GM10248 (cell line): ENCODE data around the gene EXOC2.

Source experiments
- CTCF ChIA-PET: fragments of 300-600 bp; sonication (Branson Sonifier 250); formaldehyde crosslinking; extraction: SDS; loops from one replicate; lab custom pipeline; 2021; ENCODE audit warnings: antibody characterized with exemption; lab: Yijun Ruan, JAX
- POLR2A ChIA-PET: fragments of 350-650 bp; sonication (Branson Sonifier 250); formaldehyde crosslinking; extraction: SDS; loops from one replicate; lab custom pipeline; 2020; ENCODE audit warnings: antibody characterized with exemption; lab: Yijun Ruan, JAX
- DNase-seq: peaks from one replicate; pipeline ENCODE4 v3.0.0; 2012; ENCODE audit errors: extremely low spot score
- CTCF ChIP-seq: IDR thresholded peaks from 2 replicates; pipeline ENCODE4 v1.5.1; 2012; ENCODE audit warnings: mild to moderate bottlenecking, low read depth; ENCODE audit errors: extremely low read depth, missing control alignments, control extremely low read depth

EXOC2 gene

GRCh38 chr6:448296-449056 is 244.5 kb downstream of the EXOC2 start:
- POLR2A ChIA-PET: no interaction called here
- no peak for DNase-seq
- TF ChIP-seq CTCF: no peak
- CTCF ChIA-PET: no interaction called here

- no peak for TF ChIP-seq CTCF
- POLR2A ChIA-PET: no interaction called here
- CTCF ChIA-PET: interaction anchor here (1.0 to 1.4 kb wide), 2 partner anchors 20 to 256 kb away, joined by 3 read pairs; no protein-coding TSS in a partner anchor
- DNase-seq: no peak
These were observed 245.4 kb downstream of the EXOC2 start for GRCh38 chr6:447381-448165.

GRCh38 chr6:446418-447366 is 246.2 kb downstream of the EXOC2 start:
- no peak for DNase-seq
- POLR2A ChIA-PET: no interaction called here
- no peak for TF ChIP-seq CTCF
- CTCF ChIA-PET: interaction anchor here (1.0 to 1.5 kb wide), 3 partner anchors 21 to 255 kb away, joined by 3 to 4 read pairs (median 3); no protein-coding TSS in a partner anchor

- no peak for TF ChIP-seq CTCF
- ChIA-PET POLR2A (no interaction called here), CTCF (interaction anchor here (1.4 to 1.6 kb wide), 4 partner anchors 9 to 254 kb away, joined by 3 to 5 read pairs (median 4); no protein-coding TSS in a partner anchor)
- no peak for DNase-seq
These were observed 247.1 kb downstream of the EXOC2 start for GRCh38 chr6:445571-446417.

GRCh38 chr6:444653-445275 is 248.2 kb downstream of the EXOC2 start:
- no peak for DNase-seq

More at GRCh38 chr6:444653-445275, 248.2 kb downstream of the EXOC2 start:
- POLR2A ChIA-PET: no interaction called here
- CTCF ChIA-PET: interaction anchor here (1.5 to 1.6 kb wide), 3 partner anchors 8 to 31 kb away, joined by 4 to 5 read pairs (median 4); no protein-coding TSS in a partner anchor
- TF ChIP-seq CTCF: no peak
